ENCODE data around the gene PDE7B. TPM values are rescaled to one million over a fixed set of nuclear protein-coding genes. Genes with fewer than 3 reads are reported as not detected.
A peak's percentile ranks its signal among the peaks of the same experiment; 100 is the strongest.

PDE7B gene
- total RNA-seq, 2 experiments from 2014 or later = 0.58 to 0.68 TPM

DNA sequence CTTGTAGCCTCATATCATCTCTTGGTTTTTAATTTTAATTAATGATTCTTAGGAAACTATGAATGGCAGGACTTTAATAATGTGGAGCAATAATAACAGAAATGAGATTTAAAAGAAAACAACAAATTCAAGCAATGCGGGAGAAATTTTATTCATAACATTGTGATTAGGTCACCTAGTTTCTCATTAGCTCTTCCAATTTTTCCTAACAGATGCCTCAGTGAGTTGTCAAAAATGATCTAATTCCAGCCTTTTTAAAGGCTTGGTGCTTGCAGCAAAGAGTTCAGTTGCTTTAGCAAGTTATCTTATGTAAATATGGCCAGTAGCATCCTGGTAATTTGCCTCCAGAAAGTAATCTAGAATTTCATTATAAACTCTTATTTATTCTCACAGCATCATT lies 20.4 kb downstream of the PDE7B start:
- Mint-ChIP-seq H3K9me3 (no peaks in the 10 kb centered on the region), H3K36me3 (ENCODE audit: low read depth) (no peaks in the 10 kb centered on the region), H3K27me3 (no peaks in the 10 kb centered on the region), H3K4me3 (no peak overlapping the region), H3K4me1 (ENCODE audit: low read depth) (peaks cover 27% of the 10 kb centered on the region), H3K27ac (no peak overlapping the region)
- CTCF ChIA-PET = interaction anchor here (2.0 kb wide), 1 partner anchor 38 kb away, joined by 7 read pairs; no protein-coding TSS in a partner anchor
- intact Hi-C loops (cut with micrococcal nuclease) = no loop called here
- DNase-seq (no peak), ATAC-seq (no peak)
- TF ChIP-seq, protein P1, sequence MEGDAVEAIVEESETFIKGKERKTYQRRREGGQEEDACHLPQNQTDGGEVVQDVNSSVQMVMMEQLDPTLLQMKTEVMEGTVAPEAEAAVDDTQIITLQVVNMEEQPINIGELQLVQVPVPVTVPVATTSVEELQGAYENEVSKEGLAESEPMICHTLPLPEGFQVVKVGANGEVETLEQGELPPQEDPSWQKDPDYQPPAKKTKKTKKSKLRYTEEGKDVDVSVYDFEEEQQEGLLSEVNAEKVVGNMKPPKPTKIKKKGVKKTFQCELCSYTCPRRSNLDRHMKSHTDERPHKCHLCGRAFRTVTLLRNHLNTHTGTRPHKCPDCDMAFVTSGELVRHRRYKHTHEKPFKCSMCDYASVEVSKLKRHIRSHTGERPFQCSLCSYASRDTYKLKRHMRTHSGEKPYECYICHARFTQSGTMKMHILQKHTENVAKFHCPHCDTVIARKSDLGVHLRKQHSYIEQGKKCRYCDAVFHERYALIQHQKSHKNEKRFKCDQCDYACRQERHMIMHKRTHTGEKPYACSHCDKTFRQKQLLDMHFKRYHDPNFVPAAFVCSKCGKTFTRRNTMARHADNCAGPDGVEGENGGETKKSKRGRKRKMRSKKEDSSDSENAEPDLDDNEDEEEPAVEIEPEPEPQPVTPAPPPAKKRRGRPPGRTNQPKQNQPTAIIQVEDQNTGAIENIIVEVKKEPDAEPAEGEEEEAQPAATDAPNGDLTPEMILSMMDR (IDR thresholded peaks at IDR 0.05) = no peak
- POLR2A ChIA-PET = no interaction called here

DNA sequence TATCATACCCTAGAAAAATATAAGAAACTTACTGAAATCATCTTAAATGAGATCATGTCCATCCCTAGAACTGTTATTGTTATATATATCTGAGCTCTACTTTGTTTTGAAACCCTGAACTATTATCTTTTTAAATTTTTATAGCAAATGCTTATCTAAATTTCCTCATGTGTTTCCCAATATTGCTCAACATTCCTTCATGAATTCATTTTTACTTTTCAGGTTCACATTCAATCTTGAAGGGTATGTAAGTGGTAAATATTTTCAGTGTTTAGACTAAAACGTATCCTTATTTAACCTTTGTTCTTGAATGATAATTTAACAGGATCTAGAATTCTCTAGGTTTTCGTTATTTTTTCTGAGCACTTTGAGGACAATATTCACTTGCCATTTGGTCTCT lies 23.9 kb downstream of the PDE7B start:
- TF ChIP-seq, protein P1 (IDR thresholded peaks at IDR 0.05) = no peak
- Mint-ChIP-seq H3K27me3 (no peaks in the 10 kb centered on the region), H3K4me3 (no peak overlapping the region), H3K4me1 (ENCODE audit: low read depth) (peaks cover 37% of the 10 kb centered on the region), H3K9me3 (no peaks in the 10 kb centered on the region), H3K27ac (no peak overlapping the region), H3K36me3 (ENCODE audit: low read depth) (no peaks in the 10 kb centered on the region)
- POLR2A ChIA-PET = interaction anchor here (0.7 kb wide), 1 partner anchor 376 kb away, joined by 3 read pairs; no protein-coding TSS in a partner anchor
- DNase-seq (no peak), ATAC-seq (no peak)
- intact Hi-C loops (cut with micrococcal nuclease) = no loop called here
- CTCF ChIA-PET = no interaction called here

DNA sequence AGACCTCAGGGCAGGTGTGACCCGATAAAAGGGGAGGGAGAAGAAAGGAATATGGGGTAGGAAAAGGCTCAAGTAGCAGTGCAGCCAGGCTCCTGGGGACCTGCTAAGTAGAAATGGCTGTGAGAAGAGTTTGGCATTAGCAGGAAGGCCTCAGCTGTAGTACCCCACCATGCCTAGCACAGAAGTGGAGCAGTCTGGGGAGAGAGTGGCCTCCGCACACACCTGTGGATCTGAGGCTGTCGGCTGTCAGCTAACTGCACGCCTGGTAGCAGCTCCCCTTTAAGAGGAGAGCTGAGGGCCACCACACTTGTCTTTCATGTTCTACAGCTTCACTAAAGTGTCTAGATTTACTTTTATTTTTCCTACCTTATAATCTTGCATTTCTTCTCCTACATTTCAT lies 24.6 kb downstream of the PDE7B start:
- no peak overlapping the region for H3K4me3 Mint-ChIP-seq
- CTCF ChIA-PET = interaction anchor here (1.3 kb wide), 1 partner anchor 34 kb away, joined by 5 read pairs; no protein-coding TSS in a partner anchor

DNA sequence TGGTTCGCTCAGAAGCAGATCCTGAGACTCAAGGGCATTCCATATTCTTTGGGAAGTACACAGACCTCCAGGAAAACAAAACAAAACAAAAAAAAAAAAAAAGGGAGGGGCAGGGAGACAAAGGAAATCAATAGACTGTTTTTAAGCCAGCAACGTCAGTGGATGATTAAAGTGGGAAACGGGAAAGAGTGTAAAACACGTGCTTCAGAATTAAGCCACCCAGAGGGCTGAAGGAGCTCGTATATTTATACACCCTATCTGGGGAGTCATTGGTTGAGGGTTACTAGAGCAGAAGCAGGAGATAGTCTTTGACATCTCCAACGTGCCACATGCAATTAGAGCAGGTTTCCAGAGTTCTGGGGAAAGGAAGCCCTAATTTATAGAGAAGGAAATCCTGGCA lies 26.2 kb downstream of the PDE7B start:
- TF ChIP-seq, protein P1 (IDR thresholded peaks at IDR 0.05) = no peak
- ChIA-PET CTCF (no interaction called here), POLR2A (no interaction called here)
- H3K4me1 Mint-ChIP-seq (ENCODE audit: low read depth) = peaks cover 46% of the 10 kb centered on the region
- H3K4me3 Mint-ChIP-seq = no peak overlapping the region
- ATAC-seq = no peak
- peaks cover 3% of the 10 kb centered on the region for H3K36me3 Mint-ChIP-seq (ENCODE audit: low read depth)
- H3K27ac Mint-ChIP-seq = no peak overlapping the region
- no peaks in the 10 kb centered on the region for H3K9me3 Mint-ChIP-seq
- no peaks in the 10 kb centered on the region for H3K27me3 Mint-ChIP-seq
- intact Hi-C loops (cut with micrococcal nuclease) = no loop called here
- no peak for DNase-seq

More for the DNA sequence above, 24.6 kb downstream of the PDE7B start:
- Mint-ChIP-seq H3K27me3 (no peaks in the 10 kb centered on the region), H3K27ac (peak overlapping the region; percentile 2), H3K9me3 (no peaks in the 10 kb centered on the region), H3K4me1 (ENCODE audit: low read depth) (peaks cover 40% of the 10 kb centered on the region), H3K36me3 (ENCODE audit: low read depth) (no peaks in the 10 kb centered on the region)
- POLR2A ChIA-PET = no interaction called here
- TF ChIP-seq, protein P1 (IDR thresholded peaks at IDR 0.05) = no peak
- ATAC-seq = peak; percentile 14
- intact Hi-C loops (cut with micrococcal nuclease) = no loop called here
- DNase-seq = peak; percentile 49

DNA sequence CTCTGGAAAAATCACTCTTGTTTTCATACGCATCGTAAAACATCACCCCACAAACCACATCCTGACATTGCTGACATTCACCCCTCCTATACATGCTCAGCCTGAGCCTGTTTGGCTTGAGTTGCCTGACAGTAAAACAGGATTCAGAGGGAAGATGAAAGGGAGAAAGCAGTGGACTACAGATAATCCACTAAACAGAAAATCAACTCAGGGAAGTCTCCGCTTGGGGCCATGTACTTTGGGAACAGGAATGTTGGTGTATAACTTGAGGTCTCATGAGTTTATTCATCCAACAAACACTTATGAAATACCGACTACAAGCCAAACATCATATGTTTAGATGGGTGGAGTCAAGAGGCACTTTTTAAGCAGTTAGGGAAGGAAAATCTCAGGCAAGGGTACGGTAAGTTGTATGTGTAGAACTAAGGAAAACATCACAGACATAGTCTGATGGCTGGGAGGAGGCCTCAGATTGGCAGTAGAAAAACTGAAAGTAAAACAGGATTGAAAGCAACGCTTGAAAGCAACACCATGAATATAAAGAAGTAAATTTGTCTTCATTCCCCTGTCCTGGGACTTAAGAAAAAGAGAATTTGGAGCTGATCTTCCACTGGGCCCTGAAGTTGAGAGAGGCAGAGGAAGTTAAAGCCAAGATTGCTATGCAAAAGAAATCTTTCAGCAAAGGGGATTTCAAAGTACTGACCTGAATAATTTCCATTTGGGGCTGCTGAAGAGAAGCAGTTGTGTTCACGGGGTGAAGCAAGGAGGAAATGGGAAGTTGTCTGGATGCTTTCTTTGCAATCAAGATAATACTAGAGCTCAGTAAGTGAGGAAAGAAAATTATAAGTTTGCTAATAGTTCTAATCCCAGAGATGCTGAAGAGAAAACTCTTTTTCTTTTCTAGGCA lies 28.8 kb downstream of the PDE7B start:
- Mint-ChIP-seq H3K4me1 (ENCODE audit: low read depth) (peaks cover 56% of the 10 kb centered on the region), H3K9me3 (no peaks in the 10 kb centered on the region)

More for the DNA sequence above, 28.8 kb downstream of the PDE7B start:
- H3K27ac Mint-ChIP-seq = peak overlapping the region; percentile 93
- peak; percentile 90 for ATAC-seq
- DNase-seq = peak; percentile 78
- peak overlapping the region; percentile 72 for H3K4me3 Mint-ChIP-seq
- ChIA-PET POLR2A (interaction anchor here (0.9 to 1.3 kb wide), 2 partner anchors 17 to 256 kb away, joined by 3 to 4 read pairs; no protein-coding TSS in a partner anchor), CTCF (interaction anchor here (0.8 kb wide), 1 partner anchor 30 kb away, joined by 5 read pairs; no protein-coding TSS in a partner anchor)
- peaks cover 3% of the 10 kb centered on the region for H3K36me3 Mint-ChIP-seq (ENCODE audit: low read depth)
- H3K27me3 Mint-ChIP-seq = no peaks in the 10 kb centered on the region
- TF ChIP-seq, protein P1 (IDR thresholded peaks at IDR 0.05) = no peak
- intact Hi-C loops (cut with micrococcal nuclease) = no loop called here
